GM12878 (cell line): ENCODE measurements around the gene CDC34. TPM values are rescaled to one million over a fixed set of nuclear protein-coding genes. Genes with fewer than 3 reads are reported as not detected.
"Not testable (repeated sequence)": the region's sequence is repeated elsewhere in the genome, so short reads cannot be mapped to it uniquely, and the experiment has no call there.

ENCODE experiments used
- ATAC-seq: fragments of 200-7000 bp; cut with Tn5 transposase; 3 replicates; pipeline ENCODE4 v1.9.1; 2020; ENCODE audit warnings: mild to moderate bottlenecking, moderate library complexity
- BruUV-seq: library from RNA; stranded (reverse); fragments of 400-500 nt; replicated peaks from 2 replicates; lab custom pipeline; 2021; lab: Mats Ljungman, UMichigan
- CTCF ChIA-PET: fragments of 300-600 bp; sonication (Branson Sonifier 250); formaldehyde crosslinking; extraction: SDS; loops from one replicate; lab custom pipeline; 2021; ENCODE audit warnings: inconsistent platforms; lab: Yijun Ruan, JAX
- POLR2A ChIA-PET: fragments of 350-600 bp; formaldehyde crosslinking; extraction: SDS; loops from one replicate; lab custom pipeline; 2021; ENCODE audit warnings: inconsistent platforms; lab: Charles Lee
- RAD21 ChIA-PET: fragments of 300-600 bp; sonication (Branson Sonifier 250); formaldehyde crosslinking; loops from one replicate; lab custom pipeline; 2023; ENCODE audit warnings: antibody characterized with exemption; ENCODE audit not compliant: unreplicated experiment; lab: Charles Lee
- SMC1A ChIA-PET: fragments of 300-600 bp; sonication (Branson Sonifier 250); formaldehyde crosslinking; loops from one replicate; lab custom pipeline; 2023; ENCODE audit not compliant: unreplicated experiment, uncharacterized antibody; lab: Charles Lee
- DNase-seq: peaks from one replicate; pipeline ENCODE4 v3.0.0-alpha.2; 2011; ENCODE audit warnings: low read depth, low spot score
- FAIRE-seq: peaks from 3 replicates; lab custom pipeline; 2011; peaks lifted over from hg19 to GRCh38; lab: Jason Lieb, UNC
- H2AFZ ChIP-seq: 2 replicates; pipeline ENCODE4 v1.6.0; 2011; ENCODE audit warnings: low read depth, low read length, control low read depth; ENCODE audit not compliant: control insufficient read depth
- H3K27ac ChIP-seq: 2 replicates; pipeline ENCODE4 v1.5.1; 2011; ENCODE audit warnings: control low read depth; ENCODE audit not compliant: control insufficient read depth, insufficient read depth
- H3K27me3 ChIP-seq, 2 experiments: replicated peaks in 1 of 2; 2 replicates each; pipeline versions ENCODE4 v1.6.0 to v1.6.1; 2011; ENCODE audit warnings: low read length in 1 of 2; ENCODE audit not compliant: control insufficient read depth in 2 of 2, insufficient read depth in 2 of 2
- H3K36me3 ChIP-seq, 2 experiments: 2 replicates each; pipeline ENCODE4 v1.5.1; 2011; ENCODE audit warnings: low read length in 1 of 2; ENCODE audit not compliant: control insufficient read depth in 2 of 2, insufficient read depth in 2 of 2
- H3K4me1 ChIP-seq: 2 replicates; pipeline ENCODE4 v1.6.1; 2011; ENCODE audit warnings: mild to moderate bottlenecking, low read length, moderate library complexity, mixed read lengths; ENCODE audit not compliant: control insufficient read depth, insufficient read depth
- H3K4me2 ChIP-seq: 2 replicates; pipeline ENCODE4 v1.6.0; 2011; ENCODE audit warnings: control low read depth; ENCODE audit not compliant: control insufficient read depth, insufficient read depth
- H3K4me3 ChIP-seq: fragments of 200-600 bp; sonication (generic); 2 replicates; pipeline ENCODE4 v1.5.1; 2016
- H3K79me2 ChIP-seq: 2 replicates; pipeline ENCODE4 v1.6.0; 2011; ENCODE audit warnings: low read length; ENCODE audit not compliant: control insufficient read depth, insufficient read depth
- H3K9ac ChIP-seq: 2 replicates; pipeline ENCODE4 v1.8.0; 2011; ENCODE audit warnings: low read length, control low read depth, mixed read lengths; ENCODE audit not compliant: control insufficient read depth, insufficient read depth
- H3K9me3 ChIP-seq: replicated peaks from 3 replicates; pipeline ENCODE4 v1.5.1; 2011; ENCODE audit warnings: mild to moderate bottlenecking, low read length; ENCODE audit not compliant: control insufficient read depth, insufficient read depth
- H4K20me1 ChIP-seq: 2 replicates; pipeline ENCODE4 v1.6.0; 2011; ENCODE audit not compliant: control insufficient read depth, insufficient read depth
- BHLHE40 ChIP-seq, 2 experiments: fragments of 450-650 bp in 1 of 2; IDR thresholded peaks; 2 replicates each; pipeline ENCODE4 v1.6.1; 2011 to 2017; ENCODE audit warnings: low read depth in 2 of 2, borderline replicate concordance in 1 of 2, improper control_type of control experiment in 1 of 2, low read length in 1 of 2, mild to moderate bottlenecking in 1 of 2
- GATAD2B ChIP-seq: fragments of 450-650 bp; conservative IDR thresholded peaks from 2 replicates; pipeline ENCODE4 v1.6.1; 2017; ENCODE audit warnings: low read depth, mild to moderate bottlenecking, moderate library complexity
- NRF1 ChIP-seq: conservative IDR thresholded peaks from 2 replicates; pipeline ENCODE4 v1.6.1; 2011; ENCODE audit warnings: mild to moderate bottlenecking, low read depth, low read length, improper control_type of control experiment
- POLR2A ChIP-seq: IDR thresholded peaks from 2 replicates; pipeline ENCODE4 v1.6.1; 2011; ENCODE audit warnings: low read depth, mild to moderate bottlenecking, low read length
- POLR2AphosphoS2 ChIP-seq: IDR thresholded peaks from 2 replicates; pipeline ENCODE4 v1.6.1; 2011; ENCODE audit warnings: low read depth, mild to moderate bottlenecking, low read length, improper control_type of control experiment, moderate library complexity
- SMARCA5 ChIP-seq: fragments of 450-650 bp; IDR thresholded peaks from 2 replicates; pipeline ENCODE4 v1.6.1; 2017; ENCODE audit warnings: mild to moderate bottlenecking
- WGBS: methylation state at CpG from one replicate; pipeline ENCODE4 v1.1.6; 2016; ENCODE audit warnings: low lambda C conversion rate; ENCODE audit not compliant: insufficient replicate concordance, insufficient coverage; ENCODE audit errors: missing lambda C conversion rate; 5-methylcytosine and 5-hydroxymethylcytosine counted together
- in situ Hi-C: fragments of 300-500 bp; cut with MboI; formaldehyde crosslinking; loops from 9 replicates; pipeline ENCODE4 v1.14.3; 2018; ENCODE audit warnings: mixed read lengths
- intact Hi-C: fragments of 100-400 bp; cut with micrococcal nuclease; formaldehyde crosslinking; loops from one replicate; pipeline ENCODE4 v1.14.2; 2022; ENCODE audit not compliant: unreplicated experiment
- polyA plus RNA-seq, 11 experiments: library from polyadenylated mRNA; depleted of rRNA in 4 of 11; unstranded in 6 of 11; stranded (reverse) in 5 of 11; fragments of >200 nt; fragmentation: Nextera tagmentation in 4 of 11; fragmentation: Illumina TruSeq in 1 of 11; extraction: Ambion mirVana in 4 of 11; extraction: Trizol in 1 of 11; gene quantifications; 1 replicate in 1 of 11; 2 replicates in 10 of 11; pipeline versions ENCODE4 v1.2.1 to v1.2.3, GENCODE V29; 2011 to 2016; ENCODE audit warnings: inconsistent platforms in 2 of 11, missing spikeins in 2 of 11, low read depth in 1 of 11
- total RNA-seq, 4 experiments: library from RNA; depleted of rRNA in 3 of 4; stranded (reverse); fragments of >200 nt in 3 of 4; fragmentation: Illumina TruSeq in 1 of 4; extraction: Trizol in 1 of 4; gene quantifications; 2 replicates each; pipeline versions ENCODE4 v1.2.1 to v1.2.3, GENCODE V29; 2013 to 2021
- TF ChIP-seq, protein P1 (sequence below): IDR thresholded peaks from 2 replicates; pipeline ENCODE4 v1.6.1; 2012; ENCODE audit warnings: low read length, inconsistent platforms
- TF ChIP-seq, protein P2 (sequence below): IDR thresholded peaks from 2 replicates; pipeline ENCODE4 v1.6.1; 2011; ENCODE audit warnings: mild to moderate bottlenecking, low read depth, low read length, moderate library complexity; ENCODE audit not compliant: insufficient replicate concordance

CDC34 gene
- total and polyA plus RNA-seq, 10 of the 15 experiments (the other 5 are each of a cell fraction or from before 2014, with no cell fraction given) = 0.31 to 48.9 (median 28.5) TPM

DNA sequence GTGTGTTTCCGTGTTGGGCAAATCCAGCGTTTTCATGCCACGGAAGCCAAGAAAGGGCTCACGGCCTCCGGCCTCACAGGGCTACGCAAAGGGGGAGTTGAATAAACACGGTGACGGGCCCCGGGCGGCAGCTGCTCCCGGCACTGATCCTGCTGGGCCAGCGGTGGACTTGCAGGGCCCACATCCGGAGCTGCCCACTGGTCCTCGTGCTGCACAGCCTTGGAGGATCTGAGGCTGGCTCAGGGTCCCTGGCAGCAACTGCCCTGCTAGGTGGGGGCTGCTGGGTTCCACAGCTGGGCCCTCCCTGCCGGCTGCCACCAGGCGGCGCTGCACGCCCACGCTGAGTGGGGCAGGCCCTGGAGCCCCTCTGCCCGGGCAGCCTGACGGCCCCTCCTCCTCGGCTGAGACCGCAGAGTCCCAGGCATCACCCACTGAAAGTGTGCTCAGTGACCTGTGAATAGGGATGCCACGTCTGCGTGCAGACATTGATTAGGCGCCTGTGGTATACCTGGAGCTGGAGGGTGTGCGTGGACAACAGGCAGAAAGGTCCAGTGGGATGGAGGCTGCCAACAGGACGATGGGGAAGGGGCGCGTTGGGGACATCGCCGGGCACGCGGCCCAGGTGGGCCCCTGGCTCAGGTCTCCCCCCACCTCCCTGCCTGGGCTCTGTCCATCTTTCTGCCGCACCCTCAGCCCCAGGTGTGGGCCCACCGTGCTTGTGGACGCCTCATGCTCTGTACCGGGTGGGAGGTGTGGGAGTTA, 52.9 kb downstream of the CDC34 start (continued):
- TF ChIP-seq, protein P1, sequence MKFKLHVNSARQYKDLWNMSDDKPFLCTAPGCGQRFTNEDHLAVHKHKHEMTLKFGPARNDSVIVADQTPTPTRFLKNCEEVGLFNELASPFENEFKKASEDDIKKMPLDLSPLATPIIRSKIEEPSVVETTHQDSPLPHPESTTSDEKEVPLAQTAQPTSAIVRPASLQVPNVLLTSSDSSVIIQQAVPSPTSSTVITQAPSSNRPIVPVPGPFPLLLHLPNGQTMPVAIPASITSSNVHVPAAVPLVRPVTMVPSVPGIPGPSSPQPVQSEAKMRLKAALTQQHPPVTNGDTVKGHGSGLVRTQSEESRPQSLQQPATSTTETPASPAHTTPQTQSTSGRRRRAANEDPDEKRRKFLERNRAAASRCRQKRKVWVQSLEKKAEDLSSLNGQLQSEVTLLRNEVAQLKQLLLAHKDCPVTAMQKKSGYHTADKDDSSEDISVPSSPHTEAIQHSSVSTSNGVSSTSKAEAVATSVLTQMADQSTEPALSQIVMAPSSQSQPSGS = peak; percentile 30; the same call in 1 of the 2 replicates
- peak in 1 of 2 experiments; percentile 31; a peak in 1 of 4 replicates for TF ChIP-seq BHLHE40 (IDR thresholded peaks at IDR 0.05; ENCODE audit: borderline replicate concordance in 1 of 2, low read depth in 2 of 2, low read length in 1 of 2)
- no peak for TF ChIP-seq NRF1
- peak; percentile 94 for TF ChIP-seq POLR2AphosphoS2
- TF ChIP-seq POLR2A = peak; percentile 68
- peak; percentile 60; the same call in 1 of the 2 replicates for TF ChIP-seq GATAD2B
- peak; percentile 73; the same call in 1 of the 2 replicates for TF ChIP-seq SMARCA5
- TF ChIP-seq, protein P2, sequence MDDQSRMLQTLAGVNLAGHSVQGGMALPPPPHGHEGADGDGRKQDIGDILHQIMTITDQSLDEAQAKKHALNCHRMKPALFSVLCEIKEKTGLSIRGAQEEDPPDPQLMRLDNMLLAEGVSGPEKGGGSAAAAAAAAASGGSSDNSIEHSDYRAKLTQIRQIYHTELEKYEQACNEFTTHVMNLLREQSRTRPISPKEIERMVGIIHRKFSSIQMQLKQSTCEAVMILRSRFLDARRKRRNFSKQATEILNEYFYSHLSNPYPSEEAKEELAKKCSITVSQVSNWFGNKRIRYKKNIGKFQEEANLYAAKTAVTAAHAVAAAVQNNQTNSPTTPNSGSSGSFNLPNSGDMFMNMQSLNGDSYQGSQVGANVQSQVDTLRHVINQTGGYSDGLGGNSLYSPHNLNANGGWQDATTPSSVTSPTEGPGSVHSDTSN = no peak
- TF ChIP-seq, all 136 proteins: peak for 28

DNA sequence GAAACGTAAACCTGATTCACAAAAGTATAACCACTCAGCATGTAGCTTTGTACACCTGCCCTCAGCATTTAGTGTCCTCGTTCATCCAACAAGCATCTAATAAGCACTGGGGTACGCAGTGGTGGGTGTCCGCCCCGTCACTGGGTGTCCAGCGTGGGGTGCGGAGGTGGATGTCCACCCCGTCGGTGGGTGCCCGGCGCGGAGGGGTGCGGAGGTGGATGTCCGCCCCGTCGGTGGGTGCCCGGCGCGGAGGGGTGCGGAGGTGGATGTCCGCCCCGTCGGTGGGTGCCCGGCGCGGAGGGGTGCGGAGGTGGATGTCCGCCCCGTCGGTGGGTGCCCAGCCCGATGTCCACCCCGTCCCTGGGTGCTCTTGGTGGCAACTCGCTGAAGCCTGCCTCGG, 53.6 kb downstream of the CDC34 start:
- H2AFZ ChIP-seq, POLR2A ChIA-PET, H4K20me1 ChIP-seq, H3K27ac ChIP-seq, H3K4me2 ChIP-seq, H3K4me1 ChIP-seq, SMC1A ChIA-PET, FAIRE-seq, BruUV-seq, H3K79me2 ChIP-seq, DNase-seq, H3K27me3 ChIP-seq, ATAC-seq, H3K4me3 ChIP-seq, H3K9me3 ChIP-seq, H3K9ac ChIP-seq: not testable (repeated sequence)
- ChIA-PET CTCF (interaction anchor here (1.1 to 1.4 kb wide), 3 partner anchors 11 to 53 kb away, joined by 3 to 5 read pairs (median 3); no protein-coding TSS in a partner anchor), RAD21 (interaction anchor here (1.8 to 2.8 kb wide), 2 partner anchors 11 to 149 kb away, joined by 7 to 11 read pairs; no protein-coding TSS in a partner anchor)
- in situ Hi-C loops = loop anchor here (5.0 kb wide), 1 partner anchor 147 kb away; no protein-coding TSS in a partner anchor
- 75% methylated on average over 13 of the region's 34 CpGs for WGBS
- peaks cover 0 to 24% of the 10 kb centered on the region in 2 experiments; a peak in 3 of 4 replicates for H3K36me3 ChIP-seq
- intact Hi-C loops = loop anchor here (5.0 kb wide), 1 partner anchor 147 kb away; no protein-coding TSS in a partner anchor
